B cell (primary cell): ENCODE measurements around the gene FYN. TPM values are rescaled to one million over a fixed set of nuclear protein-coding genes. Genes with fewer than 3 reads are reported as not detected.

Experiments used
- ATAC-seq: fragments of 200-7000 bp; cut with Tn5 transposase; one replicate; pipeline ENCODE4 v1.10.0; 2021; ENCODE audit warnings: low read depth, mild to moderate bottlenecking, moderate number of reproducible peaks, moderate library complexity
- CTCF ChIA-PET: fragments of 350-600 bp; sonication (Branson Sonifier 250); formaldehyde crosslinking; loops from one replicate; lab custom pipeline; 2021; ENCODE audit warnings: antibody characterized with exemption, inconsistent platforms; lab: Charles Lee
- POLR2A ChIA-PET: fragments of 350-600 bp; sonication (Branson Sonifier 250); formaldehyde crosslinking; loops from one replicate; lab custom pipeline; 2021; ENCODE audit warnings: antibody characterized with exemption; lab: Charles Lee
- DNase-seq: peaks from one replicate; pipeline ENCODE4 v3.0.0; 2013
- H2AFZ ChIP-seq: 2 replicates; pipeline ENCODE4 v1.6.1; 2012; ENCODE audit warnings: mild to moderate bottlenecking, low read depth, low read length; ENCODE audit not compliant: insufficient read depth, poor library complexity, severe bottlenecking
- H3K27ac ChIP-seq, 2 donors: 1 replicate in 1 of 2; 2 replicates in 1 of 2; pipeline ENCODE4 v1.5.1; 2012 to 2013; ENCODE audit warnings: low read length in 2 of 2, mild to moderate bottlenecking in 2 of 2, moderate library complexity in 1 of 2
- H3K27me3 ChIP-seq, 4 experiments: fragments of 200-600 bp in 1 of 4; sonication (generic) in 1 of 4; replicated peaks in 1 of 4; 1 replicate in 2 of 4; 2 replicates in 2 of 4; pipeline versions ENCODE4 v1.6.1 to v1.7.0; 2013 to 2016; ENCODE audit warnings: low read length in 3 of 4, mild to moderate bottlenecking in 2 of 4, mixed read lengths in 1 of 4, moderate library complexity in 1 of 4; ENCODE audit not compliant: insufficient read depth in 4 of 4, control insufficient read depth in 3 of 4; ENCODE audit errors: control extremely low read depth in 1 of 4
- H3K36me3 ChIP-seq, 2 experiments: replicated peaks in 1 of 2; 1 replicate in 1 of 2; 2 replicates in 1 of 2; pipeline versions ENCODE4 v1.6.1 to v1.7.1; 2013; ENCODE audit warnings: low read length in 1 of 2; ENCODE audit not compliant: insufficient read depth in 2 of 2, control insufficient read depth in 1 of 2; ENCODE audit errors: control extremely low read depth in 1 of 2, extremely low read depth in 1 of 2
- H3K4me1 ChIP-seq, 2 donors: fragments of 200-600 bp in 1 of 2; sonication (generic) in 1 of 2; 1 replicate in 1 of 2; 2 replicates in 1 of 2; pipeline versions ENCODE4 v1.5.1 to v1.6.1; 2013 to 2017; ENCODE audit warnings: low read length in 2 of 2; ENCODE audit not compliant: control insufficient read depth in 2 of 2, insufficient read depth in 2 of 2
- H3K4me2 ChIP-seq: replicated peaks from 2 replicates; pipeline ENCODE3; 2012; ENCODE audit warnings: mild to moderate bottlenecking, low read depth, low read length; ENCODE audit not compliant: poor library complexity, severe bottlenecking
- H3K4me3 ChIP-seq, 5 experiments: fragments of 200-600 bp in 1 of 5; sonication (generic) in 1 of 5; 1 replicate in 3 of 5; 2 replicates in 2 of 5; pipeline versions ENCODE4 v1.5.1 to v1.7.0; 2011 to 2016; ENCODE audit warnings: low read length in 4 of 5, mild to moderate bottlenecking in 4 of 5, low read depth in 2 of 5, control low read depth in 1 of 5, moderate library complexity in 1 of 5; ENCODE audit not compliant: insufficient read depth in 1 of 5; ENCODE audit errors: control extremely low read depth in 1 of 5, extremely low read depth in 1 of 5
- H3K79me2 ChIP-seq: fragments of 200-600 bp; sonication (generic); one replicate; pipeline ENCODE4 v1.6.0; 2016; ENCODE audit warnings: low read length; ENCODE audit not compliant: control insufficient read depth, insufficient read depth
- H3K9ac ChIP-seq: fragments of 200-600 bp; sonication (generic); 2 replicates; pipeline ENCODE4 v1.6.1; 2017; ENCODE audit warnings: mild to moderate bottlenecking, low read length, moderate library complexity
- H3K9me3 ChIP-seq, 3 donors: one replicate each; pipeline versions ENCODE4 v1.6.1 to v1.7.1; 2013; ENCODE audit warnings: low read length in 2 of 3; ENCODE audit not compliant: control insufficient read depth in 2 of 3, insufficient read depth in 1 of 3; ENCODE audit errors: control extremely low read depth in 1 of 3
- H4K20me1 ChIP-seq: 2 replicates; pipeline ENCODE4 v1.6.0; 2012; ENCODE audit warnings: mild to moderate bottlenecking, low read length; ENCODE audit not compliant: insufficient read depth, control insufficient read depth, poor library complexity, severe bottlenecking
- H3K27ac Mint-ChIP-seq: one replicate; pipeline ENCODE4 v1.8.0; 2021; ENCODE audit warnings: mixed read lengths
- H3K27me3 Mint-ChIP-seq: one replicate; pipeline ENCODE4 v1.8.0; 2021; ENCODE audit warnings: mixed read lengths
- H3K4me1 Mint-ChIP-seq: one replicate; pipeline ENCODE4 v1.8.0; 2021; ENCODE audit warnings: mixed read lengths
- H3K4me3 Mint-ChIP-seq: one replicate; pipeline ENCODE4 v1.8.0; 2021; ENCODE audit warnings: mixed read lengths
- H3K9me3 Mint-ChIP-seq: one replicate; pipeline ENCODE4 v1.8.0; 2022; ENCODE audit warnings: mixed read lengths; ENCODE audit not compliant: insufficient read depth
- EZH2 ChIP-seq: IDR thresholded peaks from 2 replicates; pipeline ENCODE4 v1.6.1; 2012; ENCODE audit warnings: borderline replicate concordance, low read depth, mild to moderate bottlenecking, moderate library complexity, low read length; ENCODE audit not compliant: insufficient read depth, poor library complexity, severe bottlenecking
- WGBS: methylation state at CpG from one replicate; pipeline ENCODE4 v1.1.5; 2013; ENCODE audit warnings: missing lambda C conversion rate; ENCODE audit not compliant: insufficient coverage; 5-methylcytosine and 5-hydroxymethylcytosine counted together
- intact Hi-C: fragments of 100-400 bp; cut with micrococcal nuclease; formaldehyde crosslinking; loops from one replicate; pipeline ENCODE4 v1.10.0; 2022
- polyA plus RNA-seq: library from polyadenylated mRNA; depleted of rRNA; stranded (reverse); fragments of >200 nt; gene quantifications from 2 replicates; pipeline ENCODE4 v1.2.3, GENCODE V29; 2012
- total RNA-seq, 2 donors: library from RNA; stranded (reverse); fragments of 120-200 nt in 1 of 2; gene quantifications; 1 replicate in 1 of 2; 2 replicates in 1 of 2; pipeline versions ENCODE4 v1.2.3 to v1.2.4, GENCODE V29; 2013 to 2022
- TF ChIP-seq, protein P1 (sequence below): fragments of 200-600 bp; IDR thresholded peaks from one replicate; pipeline ENCODE4 v1.8.0; 2022; ENCODE audit warnings: antibody characterized with exemption, mild to moderate bottlenecking

Gene FYN
- total and polyA plus RNA-seq, 2 donors (not counting 1 experiment from before 2014, with no cell fraction given) = 54.1 to 94.0 TPM

- intact Hi-C loops = no loop called here
- H4K20me1 ChIP-seq = peaks cover 23% of the 10 kb centered on the region
Observed at GRCh38 chr6:111817451-111818120, 55.7 kb downstream of the FYN start.

More at GRCh38 chr6:111817451-111818120, 55.7 kb downstream of the FYN start:
- no peaks in the 10 kb centered on the region for H3K27me3 ChIP-seq
- no peak overlapping the region for H3K4me3 ChIP-seq
- no peaks in the 10 kb centered on the region for H3K9me3 ChIP-seq
- CTCF ChIA-PET = interaction anchor here (0.8 to 2.3 kb wide), 4 partner anchors 10 to 107 kb away, joined by 3 to 8 read pairs (median 3); no protein-coding TSS in a partner anchor
- Mint-ChIP-seq H3K4me1 (peaks cover 13% of the 10 kb centered on the region), H3K4me3 (no peak overlapping the region), H3K27ac (no peak overlapping the region), H3K9me3 (no peaks in the 10 kb centered on the region), H3K27me3 (no peaks in the 10 kb centered on the region)
- no peak for ATAC-seq
- H2AFZ ChIP-seq = no peak overlapping the region
- H3K4me1 ChIP-seq = peaks cover 3 to 9% of the 10 kb centered on the region in 2 donors
- no peak for DNase-seq
- H3K36me3 ChIP-seq = peaks cover 0 to 3% of the 10 kb centered on the region in 2 experiments
- H3K79me2 ChIP-seq = peaks cover 30% of the 10 kb centered on the region
- TF ChIP-seq EZH2 = no peak
- TF ChIP-seq, protein P1, sequence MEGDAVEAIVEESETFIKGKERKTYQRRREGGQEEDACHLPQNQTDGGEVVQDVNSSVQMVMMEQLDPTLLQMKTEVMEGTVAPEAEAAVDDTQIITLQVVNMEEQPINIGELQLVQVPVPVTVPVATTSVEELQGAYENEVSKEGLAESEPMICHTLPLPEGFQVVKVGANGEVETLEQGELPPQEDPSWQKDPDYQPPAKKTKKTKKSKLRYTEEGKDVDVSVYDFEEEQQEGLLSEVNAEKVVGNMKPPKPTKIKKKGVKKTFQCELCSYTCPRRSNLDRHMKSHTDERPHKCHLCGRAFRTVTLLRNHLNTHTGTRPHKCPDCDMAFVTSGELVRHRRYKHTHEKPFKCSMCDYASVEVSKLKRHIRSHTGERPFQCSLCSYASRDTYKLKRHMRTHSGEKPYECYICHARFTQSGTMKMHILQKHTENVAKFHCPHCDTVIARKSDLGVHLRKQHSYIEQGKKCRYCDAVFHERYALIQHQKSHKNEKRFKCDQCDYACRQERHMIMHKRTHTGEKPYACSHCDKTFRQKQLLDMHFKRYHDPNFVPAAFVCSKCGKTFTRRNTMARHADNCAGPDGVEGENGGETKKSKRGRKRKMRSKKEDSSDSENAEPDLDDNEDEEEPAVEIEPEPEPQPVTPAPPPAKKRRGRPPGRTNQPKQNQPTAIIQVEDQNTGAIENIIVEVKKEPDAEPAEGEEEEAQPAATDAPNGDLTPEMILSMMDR = no peak
- POLR2A ChIA-PET = no interaction called here
- no peak overlapping the region for H3K27ac ChIP-seq
- H3K4me2 ChIP-seq = no peak overlapping the region
- 100% methylated on average over 4 of the region's 6 CpGs for WGBS
- H3K9ac ChIP-seq = no peak overlapping the region
